Peyer's patch (tissue), 4 donors: Measurements from ENCODE around the gene DSCAML1.

Source experiments
- CTCF ChIP-seq, 6 experiments: fragments of 450-650 bp in 4 of 6; fragments of 200-600 bp in 2 of 6; sonication (generic) in 1 of 6; IDR thresholded peaks; one replicate each; pipeline ENCODE4 v1.5.1; 2017 to 2019; ENCODE audit warnings: antibody characterized with exemption in 6 of 6, mild to moderate bottlenecking in 3 of 6, moderate library complexity in 1 of 6
- POLR2A ChIP-seq, 2 donors: fragments of 450-650 bp; IDR thresholded peaks; one replicate each; pipeline ENCODE4 v1.5.1; 2017; ENCODE audit warnings: antibody characterized with exemption in 2 of 2, mild to moderate bottlenecking in 2 of 2, moderate library complexity in 2 of 2

GRCh38 chr11:117604336-117604995, 192.6 kb downstream of the DSCAML1 start:
- TF ChIP-seq CTCF (IDR thresholded peaks at IDR 0.05) (no peak), POLR2A (IDR thresholded peaks at IDR 0.05) (no peak)
